HepG2 (cell line): ENCODE data around the gene WSCD2. TPM values are rescaled to one million over a fixed set of nuclear protein-coding genes. Genes with fewer than 3 reads are reported as not detected.

Experiments
- ATAC-seq: fragments of 200-7000 bp; cut with Tn5 transposase; 3 replicates; pipeline ENCODE4 v1.9.1; 2020; ENCODE audit warnings: mild to moderate bottlenecking, moderate library complexity
- BruUV-seq: library from RNA; stranded (reverse); fragments of 400-500 nt; replicated peaks from 2 replicates; lab custom pipeline; 2021; lab: Mats Ljungman, UMichigan
- CTCF ChIA-PET: fragments of 300-600 bp; formaldehyde crosslinking; extraction: SDS; loops from one replicate; lab custom pipeline; 2021; ENCODE audit warnings: low total read pairs, inconsistent platforms, low intra/inter-chr PET ratio; lab: Yijun Ruan, JAX
- POLR2A ChIA-PET: fragments of 350-600 bp; sonication (Branson Sonifier 250); formaldehyde crosslinking; loops from one replicate; lab custom pipeline; 2020; ENCODE audit warnings: antibody characterized with exemption, inconsistent platforms; lab: Yijun Ruan, JAX
- DNase-seq: peaks from one replicate; pipeline ENCODE4 v3.0.0-alpha.2; 2015; ENCODE audit warnings: low spot score
- FAIRE-seq: peaks from 3 replicates; lab custom pipeline; 2011; peaks lifted over from hg19 to GRCh38; lab: Jason Lieb, UNC
- H2AFZ ChIP-seq: one replicate; pipeline ENCODE4 v1.6.1; 2011; ENCODE audit warnings: low read length, inconsistent platforms
- H3K27ac ChIP-seq: fragments of 300-600 bp; 3 replicates; pipeline ENCODE4 v1.8.0; 2011; ENCODE audit warnings: mixed run types, mild to moderate bottlenecking, mixed read lengths, low read length, inconsistent platforms; ENCODE audit not compliant: insufficient read depth; ENCODE audit errors: extremely low read length
- H3K27me3 ChIP-seq, 2 experiments: fragments of 200-600 bp in 1 of 2; 2 replicates in 1 of 2; 3 replicates in 1 of 2; pipeline versions ENCODE4 v1.6.0 to v1.8.0; 2011; ENCODE audit warnings: low read length in 2 of 2, mild to moderate bottlenecking in 2 of 2, moderate library complexity in 2 of 2, inconsistent platforms in 1 of 2; ENCODE audit not compliant: insufficient read depth in 2 of 2, control insufficient read depth in 1 of 2
- H3K36me3 ChIP-seq, 2 experiments: fragments of 200-600 bp in 1 of 2; replicated peaks in 1 of 2; 2 replicates in 1 of 2; 3 replicates in 1 of 2; pipeline versions ENCODE4 v1.5.1 to v1.8.0; 2011; ENCODE audit warnings: low read length in 2 of 2, inconsistent platforms in 1 of 2; ENCODE audit not compliant: insufficient read depth in 2 of 2, control insufficient read depth in 1 of 2
- H3K4me1 ChIP-seq: 2 replicates; pipeline ENCODE4 v1.5.1; 2012; ENCODE audit warnings: low read length, inconsistent platforms; ENCODE audit not compliant: insufficient read depth
- H3K4me2 ChIP-seq: 2 replicates; pipeline ENCODE4 v1.6.0; 2011; ENCODE audit warnings: low read depth, low read length, inconsistent platforms
- H3K4me3 ChIP-seq, 3 experiments: fragments of 200-600 bp in 1 of 3; sonication (generic), shearing (Covaris generic) in 1 of 3; replicated peaks in 1 of 3; 2 replicates each; pipeline ENCODE4 v1.5.1; 2011 to 2016; ENCODE audit warnings: low read length in 3 of 3, inconsistent platforms in 2 of 3, low read depth in 2 of 3, mild to moderate bottlenecking in 2 of 3, control low read depth in 1 of 3, mixed read lengths in 1 of 3; ENCODE audit not compliant: insufficient read depth in 1 of 3
- H3K79me2 ChIP-seq: one replicate; pipeline ENCODE4 v1.6.1; 2011; ENCODE audit warnings: low read length, inconsistent platforms; ENCODE audit not compliant: insufficient read depth
- H3K9ac ChIP-seq: 2 replicates; pipeline ENCODE4 v1.6.0; 2011; ENCODE audit warnings: mild to moderate bottlenecking, low read depth, low read length, inconsistent platforms; ENCODE audit not compliant: insufficient read depth
- H3K9me3 ChIP-seq: 2 replicates; pipeline ENCODE4 v1.5.1; 2012; ENCODE audit warnings: mild to moderate bottlenecking, low read length
- H4K20me1 ChIP-seq: 2 replicates; pipeline ENCODE4 v1.6.0; 2011; ENCODE audit warnings: inconsistent platforms, mild to moderate bottlenecking, low read length, moderate library complexity; ENCODE audit not compliant: insufficient read depth
- ATF7 ChIP-seq, 2 experiments: fragments of 450-650 bp in 1 of 2; sonication (generic) in 1 of 2; formaldehyde crosslinking in 1 of 2; IDR thresholded peaks; 2 replicates each; pipeline versions ENCODE4 v1.4.0 to v1.6.1; 2016 to 2020; ENCODE audit warnings: antibody characterized with exemption in 1 of 2, mild to moderate bottlenecking in 1 of 2, missing genetic modification reagents in 1 of 2
- ZBTB33 ChIP-seq: sonication (generic); formaldehyde crosslinking; IDR thresholded peaks from 2 replicates; pipeline ENCODE4 v1.4.0; 2020; ENCODE audit warnings: missing genetic modification reagents
- ZNF75D ChIP-seq: sonication (generic); formaldehyde crosslinking; IDR thresholded peaks from 2 replicates; pipeline ENCODE4 v1.8.1; 2023; ENCODE audit warnings: missing genetic modification reagents, mild to moderate bottlenecking, borderline replicate concordance
- ZNF768 ChIP-seq: sonication (generic); formaldehyde crosslinking; IDR thresholded peaks from 2 replicates; pipeline ENCODE4 v1.4.0; 2020; ENCODE audit warnings: missing genetic modification reagents
- WGBS: methylation state at CpG from one replicate; pipeline ENCODE4 v1.1.6; 2017; ENCODE audit warnings: low lambda C conversion rate; 5-methylcytosine and 5-hydroxymethylcytosine counted together
- in situ Hi-C: cut with HindIII; loops from 2 replicates; pipeline ENCODE4 v1.10.0; 2017; ENCODE audit warnings: low pct_unique_long_range_greater_than_20kb; ENCODE audit not compliant: extremely low pct_ligation_motif_present
- intact Hi-C: fragments of 100-400 bp; cut with micrococcal nuclease; formaldehyde crosslinking; loops from one replicate; pipeline ENCODE4 v1.10.0; 2022; ENCODE audit not compliant: unreplicated experiment
- polyA plus RNA-seq, 8 experiments: library from polyadenylated mRNA; depleted of rRNA in 3 of 8; stranded (reverse) in 7 of 8; unstranded in 1 of 8; fragments of >200 nt; fragmentation: Illumina TruSeq in 4 of 8; extraction: Trizol in 4 of 8; gene quantifications; 2 replicates each; pipeline versions ENCODE4 v1.2.1 to v1.2.3, GENCODE V29; 2011 to 2016; ENCODE audit warnings: low read depth in 4 of 8, missing spikeins in 1 of 8, mixed read lengths in 1 of 8; ENCODE audit not compliant: insufficient read depth in 1 of 8
- total RNA-seq, 5 experiments: library from RNA; depleted of rRNA; stranded (reverse); fragments of >200 nt; fragmentation: Illumina TruSeq; extraction: Trizol; gene quantifications; 2 replicates each; pipeline ENCODE4 v1.2.3, GENCODE V29; 2016; ENCODE audit warnings: low read depth in 1 of 5

The WSCD2 gene
- total and polyA plus RNA-seq, 2 of the 13 experiments (the other 11 are each of a cell fraction or from before 2014, with no cell fraction given) = not detected

DNA sequence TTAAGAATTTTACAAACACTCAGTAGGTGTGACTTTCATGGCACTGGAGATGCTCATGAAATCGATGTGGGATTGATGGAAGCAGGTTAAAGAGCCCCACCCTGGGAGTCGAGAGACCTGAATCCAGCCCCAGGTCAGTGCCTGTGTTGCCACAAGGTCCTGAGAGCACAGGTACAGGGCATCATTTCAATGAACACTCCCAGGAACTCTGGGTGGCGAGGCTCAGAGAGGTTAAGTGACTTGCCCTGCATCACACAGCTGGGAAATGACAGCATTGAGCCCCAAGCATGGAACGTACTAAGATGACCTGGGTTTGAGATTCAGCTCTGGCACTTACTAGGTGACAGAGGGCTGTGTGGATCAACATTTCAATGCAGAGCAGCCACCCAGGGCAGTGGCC lies 111.8 kb downstream of the WSCD2 start:
- TF ChIP-seq ZNF768 (CRISPR knock-in tag) (peak; percentile 83), ZNF75D (CRISPR knock-in tag) (no peak)
- POLR2A ChIA-PET = no interaction called here
- intact Hi-C loops (no loop called here), in situ Hi-C loops (no loop called here)
- Histone ChIP-seq H4K20me1 (no peaks in the 10 kb centered on the region), H3K27me3 (peaks cover 0 to 8% of the 10 kb centered on the region in 2 experiments; a peak in 1 of 5 replicates), H3K9ac (no peak overlapping the region), H2AFZ (no peak overlapping the region), H3K36me3 (no peaks in the 10 kb centered on the region), H3K27ac (no peak overlapping the region), H3K4me1 (no peaks in the 10 kb centered on the region), H3K4me2 (no peak overlapping the region), H3K9me3 (no peaks in the 10 kb centered on the region), H3K4me3 (no peak overlapping the region), H3K79me2 (no peaks in the 10 kb centered on the region)
- FAIRE-seq = no peak
- CTCF ChIA-PET = no interaction called here
- no peak for DNase-seq
- 22% methylated on average over 4 of the region's 4 CpGs for WGBS
- BruUV-seq = no TSS peak
- no peak for ATAC-seq

- POLR2A ChIA-PET = no interaction called here
- H3K27me3 ChIP-seq = no peaks in the 10 kb centered on the region
- no peaks in the 10 kb centered on the region for H3K79me2 ChIP-seq
- no peak overlapping the region for H3K27ac ChIP-seq
- no TSS peak for BruUV-seq
- no peaks in the 10 kb centered on the region for H3K4me1 ChIP-seq
- H3K4me2 ChIP-seq = no peak overlapping the region
- CTCF ChIA-PET = no interaction called here
- WGBS = 10% methylated on average over 8 of the region's 10 CpGs
- ATAC-seq = no peak
- no peak overlapping the region for H3K4me3 ChIP-seq
- FAIRE-seq = no peak
- in situ Hi-C loops (no loop called here), intact Hi-C loops (no loop called here)
- H4K20me1 ChIP-seq = no peaks in the 10 kb centered on the region
- DNase-seq = no peak
- H3K9ac ChIP-seq = no peak overlapping the region
- H2AFZ ChIP-seq = no peak overlapping the region
- no peaks in the 10 kb centered on the region for H3K9me3 ChIP-seq
- no peaks in the 10 kb centered on the region for H3K36me3 ChIP-seq
- TF ChIP-seq ATF7 (IDR thresholded peaks at IDR 0.05) (peak; percentile 66), ATF7 (CRISPR knock-in tag; IDR thresholded peaks at IDR 0.05) (no peak), ZBTB33 (CRISPR knock-in tag) (no peak)
Measured at GRCh38 chr12:108241986-108242703, 113.1 kb downstream of the WSCD2 start.
